Loucy (cell line): Measurements from ENCODE around the gene RSRC1.

Experiments used
- CTCF ChIP-seq: fragments of 200-600 bp; sonication (generic); conservative IDR thresholded peaks from 2 replicates; pipeline ENCODE4 v1.5.1; 2014; ENCODE audit warnings: mild to moderate bottlenecking, antibody characterized with exemption, low read length
- EZH2phosphoT487 ChIP-seq: fragments of 200-600 bp; IDR thresholded peaks from 2 replicates; pipeline ENCODE4 v1.6.1; 2018; ENCODE audit warnings: antibody characterized with exemption, mild to moderate bottlenecking, moderate library complexity, borderline replicate concordance

- no peak for TF ChIP-seq CTCF
- no peak for TF ChIP-seq EZH2phosphoT487
These were observed 295.6 kb downstream of the RSRC1 start for GRCh38 chr3:158405507-158405906.
